Peyer's patch (tissue), 4 donors: ENCODE results near the gene NUDC. TPM values are rescaled to one million over a fixed set of nuclear protein-coding genes. Genes with fewer than 3 reads are reported as not detected.

Experiments used
- DNase-seq, 3 donors: peaks; one replicate each; pipeline ENCODE4 v3.0.0-alpha.2; 2017 to 2019
- H3K27ac ChIP-seq, 4 donors: fragments of 200-600 bp; sonication (generic); one replicate each; pipeline ENCODE4 v1.5.1; 2016 to 2019
- H3K27me3 ChIP-seq, 2 donors: fragments of 200-600 bp; sonication (generic); one replicate each; pipeline ENCODE4 v1.5.1; 2019
- H3K36me3 ChIP-seq, 3 donors: fragments of 200-600 bp; sonication (generic); one replicate each; pipeline ENCODE4 v1.5.1; 2016 to 2019
- H3K4me1 ChIP-seq, 4 donors: fragments of 200-600 bp; sonication (generic); one replicate each; pipeline ENCODE4 v1.5.1; 2016 to 2019
- H3K4me3 ChIP-seq, 4 donors: fragments of 200-600 bp; sonication (generic); 1 replicate in 3 of 4; 2 replicates in 1 of 4; pipeline ENCODE4 v1.5.1; 2016 to 2019; ENCODE audit warnings: mild to moderate bottlenecking in 1 of 4
- H3K9me3 ChIP-seq, 4 donors: fragments of 200-600 bp; sonication (generic); one replicate each; pipeline ENCODE4 v1.5.1; 2016 to 2019; ENCODE audit warnings: mild to moderate bottlenecking in 1 of 4
- CTCF ChIP-seq, 6 experiments: fragments of 450-650 bp in 4 of 6; fragments of 200-600 bp in 2 of 6; sonication (generic) in 1 of 6; IDR thresholded peaks; one replicate each; pipeline ENCODE4 v1.5.1; 2017 to 2019; ENCODE audit warnings: antibody characterized with exemption in 6 of 6, mild to moderate bottlenecking in 3 of 6, moderate library complexity in 1 of 6
- POLR2A ChIP-seq, 2 donors: fragments of 450-650 bp; IDR thresholded peaks; one replicate each; pipeline ENCODE4 v1.5.1; 2017; ENCODE audit warnings: antibody characterized with exemption in 2 of 2, mild to moderate bottlenecking in 2 of 2, moderate library complexity in 2 of 2
- total RNA-seq, 4 donors: library from RNA; depleted of rRNA; stranded (reverse); fragments of >200 nt; gene quantifications; one replicate each; pipeline ENCODE4 v1.1.0, GENCODE V29; 2016

NUDC gene
- total RNA-seq, 4 donors from 2014 or later, result 27.8 to 53.6 (median 31.7) TPM

GRCh38 chr1:26956321-26956720, 34.8 kb downstream of the NUDC start:
- Histone ChIP-seq H3K4me1 (peaks cover 0 to 14% (median 6%) of the 10 kb centered on the region in 4 donors), H3K27ac (no peak overlapping the region), H3K36me3 (peaks cover 0 to 5% (median 0%) of the 10 kb centered on the region in 3 donors), H3K27me3 (peaks cover 0 to 11% of the 10 kb centered on the region in 2 donors), H3K9me3 (no peaks in the 10 kb centered on the region), H3K4me3 (no peak overlapping the region)
- TF ChIP-seq CTCF (IDR thresholded peaks at IDR 0.05), result no peak
- no peak for TF ChIP-seq POLR2A (IDR thresholded peaks at IDR 0.05)
- DNase-seq, result no peak

GRCh38 chr1:26957306-26957705, 35.8 kb downstream of the NUDC start:
- Histone ChIP-seq H3K27me3 (peaks cover 0 to 11% of the 10 kb centered on the region in 2 donors), H3K36me3 (no peaks in the 10 kb centered on the region)
- no peak for DNase-seq

GRCh38 chr1:26959270-26959669, 37.7 kb downstream of the NUDC start:
- no peak for TF ChIP-seq POLR2A (IDR thresholded peaks at IDR 0.05)
- no peak for TF ChIP-seq CTCF (IDR thresholded peaks at IDR 0.05)
- Histone ChIP-seq H3K27ac (peak overlapping the region in 3 of 4 donors; percentile 19 to 72 (median 70)), H3K4me1 (peaks cover 0 to 14% (median 6%) of the 10 kb centered on the region in 4 donors)

More at GRCh38 chr1:26957306-26957705, 35.8 kb downstream of the NUDC start:
- TF ChIP-seq CTCF (IDR thresholded peaks at IDR 0.05) (no peak), POLR2A (IDR thresholded peaks at IDR 0.05) (no peak)
- Histone ChIP-seq H3K4me1 (peaks cover 0 to 14% (median 6%) of the 10 kb centered on the region in 4 donors), H3K4me3 (no peak overlapping the region), H3K27ac (no peak overlapping the region), H3K9me3 (no peaks in the 10 kb centered on the region)

GRCh38 chr1:26959722-26960624, 38.4 kb downstream of the NUDC start, which contains the start of gene KDF1:
Gene KDF1, minus strand, starts transcription at chr1:26960468. Its CDS starts 8,088 bp downstream, at chr1:26952380.
- Histone ChIP-seq H3K4me1 (peaks cover 0 to 14% (median 6%) of the 10 kb centered on the region in 4 donors), H3K36me3 (no peaks in the 10 kb centered on the region), H3K27ac (peak within 1 kb of the TSS; percentile 19 to 72 (median 66)), H3K27me3 (peaks cover 0 to 11% of the 10 kb centered on the region in 2 donors), H3K9me3 (no peaks in the 10 kb centered on the region), H3K4me3 (peak within 1 kb of the TSS; percentile 68 to 85 (median 72))
- DNase-seq, result peak; percentile 59 to 93 (median 90)
- peak; percentile 75 to 83 for TF ChIP-seq POLR2A (IDR thresholded peaks at IDR 0.05)
- peak in 5 of 6 experiments; percentile 18 to 69 (median 52) for TF ChIP-seq CTCF (IDR thresholded peaks at IDR 0.05)

More at GRCh38 chr1:26959270-26959669, 37.7 kb downstream of the NUDC start:
- H3K27me3 ChIP-seq, result peaks cover 0 to 11% of the 10 kb centered on the region in 2 donors
- DNase-seq, result no peak
- no peaks in the 10 kb centered on the region for H3K9me3 ChIP-seq
- peak overlapping the region; percentile 68 to 85 (median 72) for H3K4me3 ChIP-seq
- no peaks in the 10 kb centered on the region for H3K36me3 ChIP-seq

DNA sequence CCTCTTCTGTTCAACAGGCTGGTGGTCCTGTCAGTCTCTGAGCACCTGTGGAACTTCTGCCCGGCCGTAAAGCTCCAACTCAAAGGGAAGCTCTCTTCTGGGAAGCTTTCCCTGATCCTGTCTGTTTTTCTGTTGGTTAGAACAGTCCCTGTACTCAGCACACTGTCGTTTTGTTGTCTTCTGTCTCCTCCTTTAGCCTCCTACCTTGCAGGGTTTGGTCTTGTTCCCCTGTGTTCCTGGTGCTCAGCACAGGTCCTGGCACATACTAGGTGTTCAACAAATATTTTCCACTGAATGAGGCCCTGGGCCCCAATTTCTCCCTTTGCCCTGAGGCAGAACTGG, 39.1 kb downstream of the NUDC start:
- Histone ChIP-seq H3K36me3 (no peaks in the 10 kb centered on the region), H3K27me3 (peaks cover 0 to 11% of the 10 kb centered on the region in 2 donors), H3K4me1 (peaks cover 0 to 14% (median 6%) of the 10 kb centered on the region in 4 donors), H3K27ac (peak overlapping the region; percentile 19 to 72 (median 66)), H3K4me3 (peak overlapping the region; percentile 68 to 85 (median 72)), H3K9me3 (no peaks in the 10 kb centered on the region)
- TF ChIP-seq POLR2A (IDR thresholded peaks at IDR 0.05) (no peak), CTCF (IDR thresholded peaks at IDR 0.05) (no peak)
- DNase-seq, result no peak
